Measurements from ENCODE around the gene FSTL3. TPM values are rescaled to one million over a fixed set of nuclear protein-coding genes. Genes with fewer than 3 reads are reported as not detected.
A peak's percentile ranks its signal among the peaks of the same experiment; 100 is the strongest.
"Not testable (repeated sequence)": the region's sequence is repeated elsewhere in the genome, so short reads cannot be mapped to it uniquely, and the experiment has no call there.

Gene FSTL3
- total and polyA plus RNA-seq, 2 of the 8 experiments (the other 6 are each of a cell fraction or from before 2014, with no cell fraction given) = 8.1 to 11.8 TPM

DNA sequence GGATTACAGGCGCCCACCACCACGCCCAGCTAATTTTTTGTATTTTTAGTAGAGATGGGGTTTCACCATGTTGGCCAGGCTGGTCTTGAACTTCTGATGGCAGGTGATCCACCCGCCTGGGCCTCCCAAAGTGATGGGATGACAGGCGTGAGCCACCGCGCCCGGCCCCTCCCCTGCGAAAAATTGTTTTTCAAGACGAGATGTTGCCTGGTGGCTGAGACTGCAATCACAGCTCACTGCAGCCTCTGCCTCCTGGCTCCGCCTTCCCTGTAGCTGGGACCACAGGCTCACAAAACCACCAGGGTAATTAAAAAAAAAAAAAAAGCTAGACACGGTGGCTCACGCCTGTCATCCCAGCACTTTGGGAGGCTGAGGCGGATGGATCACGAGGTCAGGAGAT lies 23.7 kb downstream of the FSTL3 start:
- not testable (repeated sequence) for H3K4me3 ChIP-seq (ENCODE audit: extremely low read depth in 1 of 4, insufficient read depth in 2 of 4, low read depth in 3 of 4, low read length in 4 of 4); H3K18ac ChIP-seq (ENCODE audit: extremely low read depth, low read length); H2AFZ ChIP-seq (ENCODE audit: low read length); H2BK5ac ChIP-seq (ENCODE audit: low read depth, low read length); H3K23ac ChIP-seq (ENCODE audit: insufficient read length); H2BK120ac ChIP-seq (replicated peaks; ENCODE audit: low read depth, low read length); H3K23me2 ChIP-seq (ENCODE audit: low read depth, low read length); H3K27me3 ChIP-seq (replicated peaks in 1 of 4; ENCODE audit: control insufficient read depth in 3 of 4, extremely low read depth in 1 of 4, insufficient read depth in 3 of 4, low read length in 3 of 4); H3K56ac ChIP-seq (replicated peaks; ENCODE audit: insufficient read length, low read depth, low read length); H3K9me3 ChIP-seq (ENCODE audit: insufficient read depth in 2 of 2, low read depth in 1 of 2, low read length in 1 of 2); H3K79me1 ChIP-seq (ENCODE audit: low read depth, low read length); H2BK12ac ChIP-seq (ENCODE audit: low read depth, low read length); H4K5ac ChIP-seq (ENCODE audit: insufficient read length, low read depth, low read length); H3K4ac ChIP-seq (replicated peaks; ENCODE audit: insufficient read length, low read depth, low read length); H2BK20ac ChIP-seq (ENCODE audit: low read length); H3K14ac ChIP-seq (ENCODE audit: insufficient read length); H3K27ac ChIP-seq (ENCODE audit: low read depth, low read length); H4K8ac ChIP-seq (ENCODE audit: extremely low read depth, insufficient read depth, low read length); H4K91ac ChIP-seq (replicated peaks; ENCODE audit: insufficient read length, low read length); H3K4me2 ChIP-seq (ENCODE audit: insufficient read depth in 1 of 2, low read depth in 2 of 2, low read length in 2 of 2); DNase-seq (ENCODE audit: low read depth in 1 of 2, low spot score in 2 of 2); H2AK5ac ChIP-seq (ENCODE audit: low read depth, low read length); H3K9ac ChIP-seq (replicated peaks in 1 of 4; ENCODE audit: extremely low read depth in 1 of 4, low read depth in 3 of 4, low read length in 3 of 4); H3K36me3 ChIP-seq (ENCODE audit: control insufficient read depth in 2 of 4, insufficient read depth in 4 of 4, low read length in 3 of 4); FAIRE-seq; H2BK15ac ChIP-seq (ENCODE audit: low read length); H3K4me1 ChIP-seq (replicated peaks in 1 of 4; ENCODE audit: control insufficient read depth in 3 of 4, insufficient read depth in 4 of 4, low read length in 3 of 4); H3K79me2 ChIP-seq (ENCODE audit: control insufficient read depth in 1 of 2, insufficient read depth in 2 of 2, low read length in 2 of 2); H4K20me1 ChIP-seq (replicated peaks in 1 of 2; ENCODE audit: control insufficient read depth in 1 of 2, insufficient read depth in 2 of 2, low read length in 2 of 2)
- ChIA-PET CTCF (ENCODE audit: partially characterized antibody) (interaction anchor here (0.7 to 2.0 kb wide), 6 partner anchors 10 to 40 kb away, joined by 3 to 16 read pairs (median 6); no protein-coding TSS in a partner anchor), POLR2A (ENCODE audit: partially characterized antibody) (interaction anchor here (0.6 to 1.0 kb wide), 4 partner anchors 9 to 231 kb away, joined by 3 read pairs; partner anchors contain the start of gene PALM)
- TF ChIP-seq, protein P1, sequence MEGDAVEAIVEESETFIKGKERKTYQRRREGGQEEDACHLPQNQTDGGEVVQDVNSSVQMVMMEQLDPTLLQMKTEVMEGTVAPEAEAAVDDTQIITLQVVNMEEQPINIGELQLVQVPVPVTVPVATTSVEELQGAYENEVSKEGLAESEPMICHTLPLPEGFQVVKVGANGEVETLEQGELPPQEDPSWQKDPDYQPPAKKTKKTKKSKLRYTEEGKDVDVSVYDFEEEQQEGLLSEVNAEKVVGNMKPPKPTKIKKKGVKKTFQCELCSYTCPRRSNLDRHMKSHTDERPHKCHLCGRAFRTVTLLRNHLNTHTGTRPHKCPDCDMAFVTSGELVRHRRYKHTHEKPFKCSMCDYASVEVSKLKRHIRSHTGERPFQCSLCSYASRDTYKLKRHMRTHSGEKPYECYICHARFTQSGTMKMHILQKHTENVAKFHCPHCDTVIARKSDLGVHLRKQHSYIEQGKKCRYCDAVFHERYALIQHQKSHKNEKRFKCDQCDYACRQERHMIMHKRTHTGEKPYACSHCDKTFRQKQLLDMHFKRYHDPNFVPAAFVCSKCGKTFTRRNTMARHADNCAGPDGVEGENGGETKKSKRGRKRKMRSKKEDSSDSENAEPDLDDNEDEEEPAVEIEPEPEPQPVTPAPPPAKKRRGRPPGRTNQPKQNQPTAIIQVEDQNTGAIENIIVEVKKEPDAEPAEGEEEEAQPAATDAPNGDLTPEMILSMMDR (IDR thresholded peaks at IDR 0.05; ENCODE audit: control extremely low read depth in 1 of 3, insufficient read depth in 1 of 3, low read depth in 1 of 3, low read length in 3 of 3) = peak in 1 of 3 experiments; percentile 2; a peak in 1 of 4 replicates
- 77% methylated on average over 10 of the region's 14 CpGs; no CpG with 5 or more reads in 1 of the 2 experiments for WGBS, 2 experiments (ENCODE audit: extremely low coverage in 1 of 2, insufficient coverage in 1 of 2, insufficient read length in 1 of 2, insufficient replicate concordance in 2 of 2, low coverage in 1 of 2, low lambda C conversion rate in 2 of 2, missing lambda C conversion rate in 1 of 2)
